DMS79 treated with DMSO at 0.1 percent for 48 hours (cell line): ENCODE results near the gene SYPL2.
A peak's percentile ranks its signal among the peaks of the same experiment; 100 is the strongest.
"Not testable (repeated sequence)": the region's sequence is repeated elsewhere in the genome, so short reads cannot be mapped to it uniquely, and the experiment has no call there.

Experiments used
- DNase-seq: peaks from one replicate; lab custom pipeline; 2025; lab: John Stamatoyannopoulos, UW

Gene SYPL2

DNA sequence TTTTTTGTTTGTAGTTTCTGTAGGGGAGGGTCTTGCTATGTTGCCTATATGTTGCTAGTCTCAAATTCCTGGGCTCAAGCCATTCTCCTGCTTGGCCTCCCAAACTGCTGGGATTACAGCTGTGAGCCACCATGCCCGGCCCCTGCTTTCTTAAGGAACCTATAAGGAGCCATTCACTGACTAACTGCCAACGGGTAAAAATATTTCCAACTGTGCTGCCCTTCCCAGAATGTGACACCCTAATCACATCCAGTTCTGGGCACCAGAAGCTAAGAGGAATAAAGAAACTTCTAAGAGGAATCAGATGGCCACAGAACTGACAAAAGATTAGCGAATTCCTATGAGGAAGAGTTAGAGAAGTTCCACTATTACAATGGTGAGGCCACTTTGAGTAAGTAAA, 6.4 kb downstream of the SYPL2 start:
- DNase-seq, result no peak

DNA sequence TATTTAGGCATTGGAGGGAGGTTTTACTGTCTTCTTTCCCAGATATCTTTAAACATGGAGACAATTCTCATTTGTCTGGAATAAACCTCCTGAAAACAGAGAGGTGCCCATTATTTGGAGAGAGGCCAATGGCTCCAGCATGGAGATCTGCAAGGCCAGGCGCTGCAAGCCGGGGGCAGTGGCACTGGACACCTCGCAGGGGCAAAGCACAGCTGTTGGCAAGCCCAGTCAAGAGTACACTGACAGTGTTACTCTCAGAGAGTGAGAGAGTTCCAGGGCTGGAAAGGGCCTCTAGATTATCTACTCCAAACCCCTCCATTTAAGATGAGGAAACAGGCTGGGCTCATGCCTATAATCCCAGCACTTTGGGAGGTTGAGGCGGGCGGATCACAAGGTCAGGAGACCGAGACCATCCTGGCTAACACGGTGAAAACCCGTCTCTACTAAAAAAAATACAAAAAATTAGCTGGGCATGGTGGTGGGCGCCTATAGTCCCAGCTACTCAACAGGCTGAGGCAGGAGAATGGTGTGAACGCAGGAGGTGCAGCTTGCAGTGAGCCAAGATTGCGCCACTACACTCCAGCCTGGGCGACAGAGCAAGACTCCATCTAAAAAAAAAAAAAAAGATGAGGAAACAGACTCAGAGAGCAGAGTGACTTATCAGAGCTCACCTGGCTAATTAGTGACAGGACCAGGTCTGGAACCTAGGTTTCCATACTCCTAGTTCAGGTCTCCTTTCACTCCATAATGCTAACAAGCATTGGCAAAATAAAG, 7.1 kb downstream of the SYPL2 start:
- not testable (repeated sequence) for DNase-seq

DNA sequence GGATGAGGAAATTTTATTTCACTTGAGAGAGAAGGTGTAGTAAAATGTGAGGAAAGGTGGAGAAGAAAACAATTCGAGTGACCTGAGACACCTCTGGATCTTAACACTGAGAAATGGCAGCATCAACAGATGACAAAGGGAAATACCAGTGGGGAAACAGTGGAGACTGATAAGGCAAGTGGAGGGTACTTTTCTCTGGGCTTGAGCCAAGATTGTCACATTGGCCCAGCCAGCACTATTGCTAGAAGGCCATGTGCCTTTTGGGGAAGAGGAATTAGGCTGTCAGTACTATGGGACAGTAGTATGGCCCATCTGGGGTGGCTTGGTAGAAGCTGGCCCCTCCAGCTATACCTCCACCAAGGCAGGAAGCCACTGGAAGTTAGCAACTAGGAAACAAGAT, 8.4 kb downstream of the SYPL2 start:
- no peak for DNase-seq

DNA sequence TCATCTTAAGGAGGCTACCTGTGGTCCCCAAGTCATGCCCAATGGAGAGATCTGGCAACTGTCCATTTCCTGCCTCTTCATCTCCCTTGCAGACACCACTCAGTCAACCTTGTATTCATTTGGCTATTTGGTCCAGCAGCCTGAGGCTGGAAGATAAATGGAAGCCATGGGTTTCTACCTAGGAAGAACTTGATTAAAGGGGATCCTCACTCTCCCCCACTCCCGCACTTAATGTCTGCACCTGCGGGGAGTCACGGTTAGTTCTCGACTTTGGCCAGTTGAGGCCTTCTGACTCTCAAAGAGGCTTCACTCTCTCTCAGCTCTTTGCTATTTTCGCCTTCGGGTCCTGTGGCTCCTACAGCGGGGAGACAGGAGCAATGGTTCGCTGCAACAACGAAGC, 8.9 kb downstream of the SYPL2 start:
- no peak for DNase-seq

- DNase-seq, result no peak
Measured at GRCh38 chr1:109476825-109477224, 10.5 kb downstream of the SYPL2 start.

GRCh38 chr1:109477821-109478220, 11.5 kb downstream of the SYPL2 start:
- no peak for DNase-seq

DNA sequence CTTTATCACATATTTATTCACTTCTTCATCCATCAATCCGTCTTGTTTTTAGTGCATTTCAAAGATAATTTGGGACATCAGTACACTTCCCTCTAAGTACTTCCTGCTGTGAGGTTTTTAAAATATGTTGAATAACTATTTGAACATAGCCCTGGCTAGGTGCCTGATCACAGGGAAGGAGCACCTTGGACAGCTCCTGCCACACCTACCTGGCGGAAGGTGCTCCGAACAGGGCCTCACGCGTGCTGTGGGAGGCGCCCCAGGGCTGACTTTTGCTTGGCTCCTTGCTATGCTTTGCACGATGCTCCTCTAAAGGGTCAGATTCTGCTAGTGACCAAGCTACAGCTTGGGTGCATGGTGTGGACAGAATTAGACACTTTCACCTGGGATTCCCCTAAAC, 12.5 kb downstream of the SYPL2 start:
- no peak for DNase-seq

DNA sequence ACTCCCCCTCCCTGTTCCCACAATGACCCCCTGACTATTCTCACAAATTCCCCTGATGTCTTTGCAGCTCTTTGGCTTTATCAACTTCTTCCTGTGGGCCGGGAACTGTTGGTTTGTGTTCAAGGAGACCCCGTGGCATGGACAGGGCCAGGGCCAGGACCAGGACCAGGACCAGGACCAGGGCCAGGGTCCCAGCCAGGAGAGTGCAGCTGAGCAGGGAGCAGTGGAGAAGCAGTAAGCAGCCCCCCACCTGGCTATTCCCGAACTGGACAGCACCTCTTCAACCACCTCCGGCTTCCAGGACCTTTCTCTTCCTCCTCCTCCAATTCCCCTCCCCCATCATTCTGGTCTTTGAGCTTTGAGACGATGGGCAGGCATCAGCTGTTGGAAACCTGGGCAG, 13.0 kb downstream of the SYPL2 start:
- DNase-seq, result no peak

DNA sequence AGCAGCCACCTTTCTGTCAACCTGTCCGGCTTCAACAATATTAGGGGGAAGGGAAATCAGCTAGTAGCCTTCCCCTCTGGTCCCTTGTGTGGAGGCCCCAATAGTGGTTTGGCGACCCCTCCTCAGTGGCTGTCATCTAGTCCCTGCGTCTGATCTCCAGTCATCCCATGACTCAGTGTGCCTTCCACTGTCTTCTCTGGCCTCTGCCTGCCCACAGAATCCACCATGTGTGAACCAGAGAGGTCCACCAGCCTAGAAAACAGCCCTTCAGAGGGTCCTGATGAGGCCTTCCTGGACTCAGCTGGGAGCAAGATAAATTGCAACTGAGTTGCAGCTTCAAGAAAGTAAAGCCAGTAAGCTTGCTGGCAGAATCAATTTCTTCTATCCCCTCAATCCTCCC, 13.6 kb downstream of the SYPL2 start:
- no peak for DNase-seq

DNA sequence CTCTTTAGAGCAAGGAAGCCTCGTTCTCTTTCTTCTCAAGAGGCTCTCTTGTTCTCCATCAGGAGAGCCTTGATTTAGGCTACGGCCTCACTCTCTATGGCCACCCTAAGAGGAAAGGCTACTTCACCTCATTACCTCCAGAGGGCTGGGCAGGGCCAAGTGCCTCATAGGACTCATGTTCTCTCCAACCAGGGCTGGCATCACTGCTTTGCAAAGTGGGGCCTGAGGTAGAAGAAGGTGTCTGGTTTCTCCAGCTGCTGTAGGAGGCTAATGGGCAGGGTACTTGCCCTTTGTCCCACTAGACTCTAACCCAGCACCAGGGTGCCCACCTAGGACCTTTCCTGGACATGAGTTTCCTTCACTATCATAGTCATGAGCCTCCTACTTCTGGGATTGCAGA, 15.3 kb downstream of the SYPL2 start:
- DNase-seq, result no peak

- DNase-seq, result no peak
Measured at GRCh38 chr1:109482242-109482641, 15.9 kb downstream of the SYPL2 start.

DNA sequence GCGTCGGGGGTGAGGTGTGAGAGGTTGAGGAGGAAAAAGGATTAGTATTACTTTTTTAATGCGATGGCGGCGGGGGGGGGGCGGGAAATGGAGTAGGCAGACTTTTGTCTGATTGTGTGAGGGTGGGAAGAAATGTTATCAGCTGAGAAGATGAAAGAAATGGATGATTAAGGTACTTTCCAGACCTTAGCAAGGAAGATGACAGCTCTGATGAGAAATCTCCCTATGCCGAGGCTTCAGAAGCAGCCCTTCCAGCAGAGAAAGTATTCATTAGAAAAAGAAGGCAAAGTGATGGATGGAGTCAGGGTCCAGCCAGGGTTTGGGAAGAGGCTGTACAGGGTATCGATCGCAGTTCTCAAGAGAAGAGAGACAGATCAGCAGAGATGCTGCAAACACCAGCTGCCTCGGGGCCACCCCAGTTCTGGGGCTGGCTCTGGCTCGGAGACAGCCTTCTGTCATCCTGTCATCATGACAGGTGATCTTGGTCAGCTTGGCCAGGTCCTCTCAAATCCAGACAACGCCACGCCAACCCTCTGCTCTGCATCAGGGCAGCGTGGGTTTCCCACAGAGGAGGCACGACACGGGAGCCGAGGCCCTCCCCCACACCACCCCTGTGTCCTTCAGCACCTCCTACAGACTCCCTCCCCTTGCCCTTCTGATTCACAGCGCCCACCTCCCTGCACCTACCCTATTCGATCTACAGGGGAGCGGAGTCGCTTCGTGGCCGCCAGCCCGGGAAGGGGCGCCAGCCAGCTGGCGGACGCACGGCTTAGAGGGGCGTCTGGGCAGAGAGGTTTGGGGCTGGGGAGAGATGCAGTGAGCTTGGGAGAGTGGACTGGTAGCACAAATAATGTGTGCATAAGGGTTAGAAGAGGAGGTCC, 16.7 kb downstream of the SYPL2 start:
- no peak for DNase-seq

- peak; percentile 83 for DNase-seq
Measured at GRCh38 chr1:109483672-109484518, 17.5 kb downstream of the SYPL2 start, which contains the start of gene ATXN7L2. Gene ATXN7L2 (plus strand): TSS chr1:109483905. CDS start chr1:109483954, 49 bp downstream.

DNA sequence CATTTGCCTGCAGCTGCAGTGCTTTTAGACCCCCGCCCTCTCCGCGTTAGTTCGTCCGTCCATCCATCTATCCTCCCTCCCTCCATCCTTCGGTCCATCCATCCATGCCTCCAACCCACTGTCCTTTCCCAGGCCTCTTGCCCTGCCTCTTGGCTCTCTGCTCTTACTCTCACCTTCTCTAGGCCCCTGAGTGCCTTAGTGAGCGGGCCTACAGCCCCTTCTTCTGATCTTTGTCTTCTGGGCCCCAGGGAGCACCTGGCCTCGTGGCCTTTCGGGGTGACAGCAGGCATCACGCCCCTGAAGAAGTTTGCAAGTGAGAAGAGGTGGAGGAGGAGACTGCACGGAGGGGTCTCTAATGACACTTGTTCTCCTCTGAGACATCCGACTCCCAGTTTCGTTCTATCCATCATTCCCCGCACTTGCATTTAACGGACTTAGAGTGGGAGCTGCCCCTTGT, 18.2 kb downstream of the SYPL2 start:
- no peak for DNase-seq

DNA sequence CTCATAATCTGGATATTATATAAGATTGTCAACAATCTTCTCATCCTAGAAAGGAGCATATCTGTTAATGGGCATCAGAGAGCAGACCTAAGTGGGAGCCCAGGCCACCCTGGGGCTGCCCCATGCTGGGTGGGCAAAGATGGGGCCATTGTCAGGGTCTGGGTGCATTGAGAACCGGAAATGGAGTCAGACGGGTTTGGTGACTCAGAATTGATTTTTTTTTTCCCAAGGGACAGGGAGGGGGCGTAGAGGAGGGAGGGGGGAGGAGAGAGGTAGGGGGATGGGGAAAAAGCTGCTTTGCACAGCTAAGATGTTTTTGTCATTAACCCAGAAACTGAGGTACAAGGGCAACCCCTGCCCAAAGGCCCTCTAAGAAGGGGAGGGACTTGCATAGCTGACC, 18.7 kb downstream of the SYPL2 start:
- DNase-seq, result no peak

DNA sequence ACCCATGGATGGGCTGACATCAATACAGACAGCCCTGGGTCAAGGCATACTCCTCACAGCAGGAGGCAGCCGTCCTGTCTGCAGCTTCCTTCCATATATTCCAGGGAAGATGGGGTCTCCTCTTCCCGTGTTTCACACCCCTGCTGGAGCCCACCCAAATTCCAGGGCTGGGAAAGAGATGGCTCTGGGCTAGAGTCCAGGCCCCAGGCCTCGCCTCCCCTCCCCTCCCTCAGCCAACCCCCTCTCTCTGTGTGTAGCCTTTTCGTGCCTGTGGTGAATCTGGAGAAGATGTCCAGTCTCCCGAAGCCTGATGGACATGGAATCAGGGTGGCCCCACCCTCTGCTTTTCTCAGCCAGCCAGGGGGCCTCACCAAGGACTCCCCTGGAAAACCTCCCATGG, 20.9 kb downstream of the SYPL2 start:
- no peak for DNase-seq

GRCh38 chr1:109488201-109488600, 21.9 kb downstream of the SYPL2 start:
- DNase-seq, result no peak

DNA sequence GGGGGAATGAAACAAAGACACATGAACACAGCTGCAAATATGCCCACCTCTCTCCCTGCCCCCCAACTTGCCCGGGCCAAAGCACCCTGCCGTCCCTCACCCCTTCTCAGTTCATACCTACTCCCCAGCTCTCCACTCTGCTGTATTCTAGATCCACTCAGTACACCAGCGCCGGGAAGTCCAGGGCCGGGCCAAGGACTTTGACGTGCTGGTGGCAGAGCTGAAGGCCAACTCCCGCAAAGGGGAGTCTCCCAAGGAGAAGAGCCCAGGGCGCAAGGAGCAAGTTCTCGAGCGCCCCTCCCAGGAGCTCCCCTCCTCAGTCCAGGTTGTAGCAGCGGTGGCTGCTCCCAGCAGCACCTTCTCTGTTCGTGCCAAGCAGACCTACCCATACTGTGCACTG, 22.4 kb downstream of the SYPL2 start:
- DNase-seq, result no peak

DNA sequence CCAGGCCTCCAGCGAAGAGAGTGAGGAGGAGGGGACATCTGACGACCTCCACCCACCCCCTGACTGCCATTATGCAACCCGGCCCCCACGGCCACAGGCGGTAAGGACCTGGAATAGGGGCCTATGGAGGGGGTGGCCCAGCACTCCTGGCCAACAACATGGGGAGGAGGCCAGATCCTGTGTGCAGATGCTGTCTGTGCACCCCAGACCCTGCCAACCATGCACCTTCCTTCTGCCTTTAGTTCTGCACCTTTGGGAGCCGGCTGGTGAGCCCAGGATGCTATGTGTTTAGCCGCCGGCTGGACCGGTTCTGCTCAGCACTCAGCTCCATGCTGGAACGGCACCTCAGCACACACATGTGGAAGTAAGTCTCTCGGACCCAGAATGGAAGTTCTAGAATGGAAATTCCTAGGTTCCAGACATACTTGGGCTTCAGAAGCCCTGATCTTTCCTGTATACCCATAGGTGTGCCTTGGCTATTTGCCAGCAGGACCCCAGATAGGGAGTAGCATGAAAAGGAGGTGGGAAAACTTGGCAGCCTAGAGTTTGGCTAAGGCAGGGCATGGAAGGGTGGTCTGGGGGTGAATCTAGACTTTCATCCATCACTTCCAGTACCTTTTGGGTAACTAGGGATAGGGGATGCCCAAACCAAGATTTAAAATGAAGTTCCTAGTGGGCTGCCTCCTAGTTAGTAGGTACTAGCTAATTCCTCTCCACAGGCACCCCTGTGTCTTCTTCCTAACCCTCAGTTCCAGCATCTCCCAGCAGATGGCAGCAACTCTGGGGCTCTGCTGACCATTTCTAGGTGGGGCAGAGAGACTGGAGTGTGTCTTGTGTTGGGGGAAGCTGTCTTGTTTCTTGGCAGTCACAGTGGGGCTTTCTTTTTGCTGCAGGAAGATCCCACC, 23.9 kb downstream of the SYPL2 start:
- peak; percentile 32 for DNase-seq

- DNase-seq, result no peak
Measured at GRCh38 chr1:109490934-109491302, 24.6 kb downstream of the SYPL2 start.

DNA sequence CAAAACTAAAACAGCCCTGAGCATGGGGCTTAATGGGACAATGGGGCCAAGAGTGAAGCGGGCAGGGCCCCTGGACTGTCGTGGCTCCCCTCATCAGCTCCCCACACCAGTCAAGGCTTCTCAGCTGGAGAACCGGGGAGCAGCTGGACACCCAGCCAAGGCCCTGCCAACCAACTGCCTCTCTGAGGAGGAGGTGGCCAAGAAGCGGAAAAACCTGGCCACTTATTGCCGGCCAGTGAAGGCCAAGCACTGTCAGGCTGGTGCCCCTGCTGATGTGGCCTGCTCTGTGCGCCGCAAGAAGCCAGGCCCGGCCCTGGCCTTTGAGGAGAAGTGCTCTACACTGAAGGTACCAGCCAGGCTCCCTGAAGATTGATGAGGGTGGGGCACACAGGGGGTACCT, 25.0 kb downstream of the SYPL2 start:
- DNase-seq, result no peak
